ENCODE measurements around the gene DNAJB2. TPM values are rescaled to one million over a fixed set of nuclear protein-coding genes. Genes with fewer than 3 reads are reported as not detected.
A peak's percentile ranks its signal among the peaks of the same experiment; 100 is the strongest.
"Not testable (repeated sequence)": the region's sequence is repeated elsewhere in the genome, so short reads cannot be mapped to it uniquely, and the experiment has no call there.

Gene DNAJB2
- total RNA-seq, 1 experiment from 2014 or later, result 66.2 TPM

DNA sequence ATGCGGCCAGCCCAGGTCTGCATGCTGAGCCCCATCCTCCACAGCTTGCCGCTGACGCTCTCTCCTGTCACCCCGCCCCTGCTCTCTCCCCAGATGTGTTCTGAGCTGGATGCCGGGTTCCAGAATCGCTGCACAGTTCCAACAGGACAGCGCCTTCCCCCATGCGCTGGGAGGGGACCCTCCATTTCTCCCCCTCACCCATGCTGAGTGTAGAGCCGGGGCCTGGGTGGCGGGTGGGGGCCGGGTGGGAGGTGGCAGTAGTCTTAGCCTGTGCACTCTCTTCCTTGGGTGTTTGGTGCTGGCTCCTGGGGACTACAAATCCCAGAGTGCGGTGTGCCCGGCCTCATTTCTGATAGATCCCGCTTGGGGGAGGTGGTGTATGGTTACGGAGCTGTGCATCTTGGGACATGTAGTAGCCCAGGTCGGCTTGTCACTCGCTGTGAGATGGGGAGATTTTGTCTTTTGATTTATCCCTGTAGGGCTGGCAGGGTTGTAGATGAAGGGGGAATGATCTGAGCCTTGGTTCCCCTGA lies 6.8 kb downstream of the DNAJB2 start:
- peaks cover 4% of the 10 kb centered on the region; the same call in 1 of the 2 replicates for H3K4me1 ChIP-seq (ENCODE audit: control insufficient read depth, insufficient read depth, low read length)
- ChIA-PET CTCF (no interaction called here), POLR2A (no interaction called here)
- H3K4me3 ChIP-seq (ENCODE audit: low read depth in 2 of 2, low read length in 2 of 2), result no peak overlapping the region
- ATAC-seq, result peak; percentile 71
- in situ Hi-C loops (cut with HindIII; ENCODE audit: low pct_unique_long_range_greater_than_20kb, low sequenced_read_pairs) (no loop called here), intact Hi-C loops (cut with micrococcal nuclease; ENCODE audit: unreplicated experiment) (no loop called here)
- H3K27me3 ChIP-seq (ENCODE audit: control insufficient read depth, insufficient read depth, low read length), result no peaks in the 10 kb centered on the region
- no peak for DNase-seq (ENCODE audit: low read depth, low spot score)
- TF ChIP-seq TCF7L2 (IDR thresholded peaks at IDR 0.05; ENCODE audit: low read depth, low read length) (no peak), POLR2AphosphoS5 (IDR thresholded peaks at IDR 0.05; ENCODE audit: low read depth, low read length) (no peak), SIN3A (IDR thresholded peaks at IDR 0.05; ENCODE audit: borderline replicate concordance, insufficient read depth, low read depth, low read length) (no peak)
- TF ChIP-seq, protein P1, sequence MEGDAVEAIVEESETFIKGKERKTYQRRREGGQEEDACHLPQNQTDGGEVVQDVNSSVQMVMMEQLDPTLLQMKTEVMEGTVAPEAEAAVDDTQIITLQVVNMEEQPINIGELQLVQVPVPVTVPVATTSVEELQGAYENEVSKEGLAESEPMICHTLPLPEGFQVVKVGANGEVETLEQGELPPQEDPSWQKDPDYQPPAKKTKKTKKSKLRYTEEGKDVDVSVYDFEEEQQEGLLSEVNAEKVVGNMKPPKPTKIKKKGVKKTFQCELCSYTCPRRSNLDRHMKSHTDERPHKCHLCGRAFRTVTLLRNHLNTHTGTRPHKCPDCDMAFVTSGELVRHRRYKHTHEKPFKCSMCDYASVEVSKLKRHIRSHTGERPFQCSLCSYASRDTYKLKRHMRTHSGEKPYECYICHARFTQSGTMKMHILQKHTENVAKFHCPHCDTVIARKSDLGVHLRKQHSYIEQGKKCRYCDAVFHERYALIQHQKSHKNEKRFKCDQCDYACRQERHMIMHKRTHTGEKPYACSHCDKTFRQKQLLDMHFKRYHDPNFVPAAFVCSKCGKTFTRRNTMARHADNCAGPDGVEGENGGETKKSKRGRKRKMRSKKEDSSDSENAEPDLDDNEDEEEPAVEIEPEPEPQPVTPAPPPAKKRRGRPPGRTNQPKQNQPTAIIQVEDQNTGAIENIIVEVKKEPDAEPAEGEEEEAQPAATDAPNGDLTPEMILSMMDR (IDR thresholded peaks at IDR 0.05), result no peak
- TF ChIP-seq, protein P2, sequence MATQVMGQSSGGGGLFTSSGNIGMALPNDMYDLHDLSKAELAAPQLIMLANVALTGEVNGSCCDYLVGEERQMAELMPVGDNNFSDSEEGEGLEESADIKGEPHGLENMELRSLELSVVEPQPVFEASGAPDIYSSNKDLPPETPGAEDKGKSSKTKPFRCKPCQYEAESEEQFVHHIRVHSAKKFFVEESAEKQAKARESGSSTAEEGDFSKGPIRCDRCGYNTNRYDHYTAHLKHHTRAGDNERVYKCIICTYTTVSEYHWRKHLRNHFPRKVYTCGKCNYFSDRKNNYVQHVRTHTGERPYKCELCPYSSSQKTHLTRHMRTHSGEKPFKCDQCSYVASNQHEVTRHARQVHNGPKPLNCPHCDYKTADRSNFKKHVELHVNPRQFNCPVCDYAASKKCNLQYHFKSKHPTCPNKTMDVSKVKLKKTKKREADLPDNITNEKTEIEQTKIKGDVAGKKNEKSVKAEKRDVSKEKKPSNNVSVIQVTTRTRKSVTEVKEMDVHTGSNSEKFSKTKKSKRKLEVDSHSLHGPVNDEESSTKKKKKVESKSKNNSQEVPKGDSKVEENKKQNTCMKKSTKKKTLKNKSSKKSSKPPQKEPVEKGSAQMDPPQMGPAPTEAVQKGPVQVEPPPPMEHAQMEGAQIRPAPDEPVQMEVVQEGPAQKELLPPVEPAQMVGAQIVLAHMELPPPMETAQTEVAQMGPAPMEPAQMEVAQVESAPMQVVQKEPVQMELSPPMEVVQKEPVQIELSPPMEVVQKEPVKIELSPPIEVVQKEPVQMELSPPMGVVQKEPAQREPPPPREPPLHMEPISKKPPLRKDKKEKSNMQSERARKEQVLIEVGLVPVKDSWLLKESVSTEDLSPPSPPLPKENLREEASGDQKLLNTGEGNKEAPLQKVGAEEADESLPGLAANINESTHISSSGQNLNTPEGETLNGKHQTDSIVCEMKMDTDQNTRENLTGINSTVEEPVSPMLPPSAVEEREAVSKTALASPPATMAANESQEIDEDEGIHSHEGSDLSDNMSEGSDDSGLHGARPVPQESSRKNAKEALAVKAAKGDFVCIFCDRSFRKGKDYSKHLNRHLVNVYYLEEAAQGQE (IDR thresholded peaks at IDR 0.05; ENCODE audit: insufficient read depth in 1 of 2, low read depth in 2 of 2, low read length in 1 of 2), result no peak
- BruUV-seq (replicated peaks), result no TSS peak
- H3K9me3 ChIP-seq (ENCODE audit: control insufficient read depth, insufficient read depth, low read depth, low read length), result no peaks in the 10 kb centered on the region
- H3K36me3 ChIP-seq (ENCODE audit: control insufficient read depth, insufficient read depth, low read length), result no peaks in the 10 kb centered on the region; the same call in 1 of the 2 replicates
- no peak overlapping the region for H3K27ac ChIP-seq (ENCODE audit: low read length)

DNA sequence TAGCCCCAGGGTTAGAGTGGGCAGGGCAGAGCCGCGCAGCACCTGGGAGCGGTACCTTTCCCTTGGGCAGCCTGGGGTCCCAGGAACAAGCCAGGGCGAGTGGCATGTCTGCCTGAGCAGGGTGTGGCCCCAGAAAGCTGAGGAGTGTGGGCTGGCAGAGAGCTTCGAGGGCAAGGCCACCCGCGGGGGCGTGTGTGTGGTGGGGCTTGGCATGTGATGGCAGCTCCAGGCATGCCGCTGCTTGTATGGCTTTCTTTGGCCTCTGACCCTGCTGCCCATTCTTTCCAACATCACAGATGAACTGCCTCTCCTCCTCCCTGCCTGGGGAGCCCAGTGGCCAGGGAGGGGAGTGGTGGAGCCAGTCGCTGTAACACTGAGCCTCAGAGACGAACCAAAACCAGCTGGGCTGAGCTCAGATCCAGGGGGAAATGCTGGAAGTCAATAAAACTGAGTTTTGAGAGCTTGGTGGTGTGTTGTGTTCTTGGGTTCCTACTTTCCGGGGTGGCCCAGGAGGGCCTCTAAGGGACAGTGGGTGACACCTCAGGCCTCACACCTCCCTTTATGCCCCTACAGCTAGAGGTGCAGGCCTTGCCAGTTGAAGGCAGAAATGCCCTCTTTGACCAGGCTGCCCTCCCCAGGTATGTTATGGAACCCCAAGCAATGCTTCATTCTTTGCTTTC lies 7.4 kb downstream of the DNAJB2 start:
- Histone ChIP-seq H3K27ac (ENCODE audit: low read length) (no peak overlapping the region), H3K27me3 (ENCODE audit: control insufficient read depth, insufficient read depth, low read length) (no peaks in the 10 kb centered on the region), H3K9me3 (ENCODE audit: control insufficient read depth, insufficient read depth, low read depth, low read length) (no peaks in the 10 kb centered on the region), H3K4me1 (ENCODE audit: control insufficient read depth, insufficient read depth, low read length) (peaks cover 4% of the 10 kb centered on the region; the same call in 1 of the 2 replicates), H3K4me3 (ENCODE audit: low read depth in 2 of 2, low read length in 2 of 2) (no peak overlapping the region), H3K36me3 (ENCODE audit: control insufficient read depth, insufficient read depth, low read length) (no peaks in the 10 kb centered on the region; the same call in 1 of the 2 replicates)
- TSS peak; percentile 86 for BruUV-seq (replicated peaks)
- in situ Hi-C loops (cut with HindIII; ENCODE audit: low pct_unique_long_range_greater_than_20kb, low sequenced_read_pairs) (no loop called here), intact Hi-C loops (cut with micrococcal nuclease; ENCODE audit: unreplicated experiment) (no loop called here)
- DNase-seq (ENCODE audit: low read depth, low spot score) (no peak), ATAC-seq (no peak)
- TF ChIP-seq SIN3A (IDR thresholded peaks at IDR 0.05; ENCODE audit: borderline replicate concordance, insufficient read depth, low read depth, low read length), result no peak
- TF ChIP-seq, protein P2 (IDR thresholded peaks at IDR 0.05; ENCODE audit: insufficient read depth in 1 of 2, low read depth in 2 of 2, low read length in 1 of 2), result no peak
- no peak for TF ChIP-seq TCF7L2 (IDR thresholded peaks at IDR 0.05; ENCODE audit: low read depth, low read length)
- TF ChIP-seq POLR2AphosphoS5 (IDR thresholded peaks at IDR 0.05; ENCODE audit: low read depth, low read length), result no peak
- TF ChIP-seq, protein P1 (IDR thresholded peaks at IDR 0.05), result no peak
- ChIA-PET CTCF (interaction anchor here (0.5 kb wide), 1 partner anchor 282 kb away, joined by 15 read pairs; no protein-coding TSS in a partner anchor), POLR2A (no interaction called here)

DNA sequence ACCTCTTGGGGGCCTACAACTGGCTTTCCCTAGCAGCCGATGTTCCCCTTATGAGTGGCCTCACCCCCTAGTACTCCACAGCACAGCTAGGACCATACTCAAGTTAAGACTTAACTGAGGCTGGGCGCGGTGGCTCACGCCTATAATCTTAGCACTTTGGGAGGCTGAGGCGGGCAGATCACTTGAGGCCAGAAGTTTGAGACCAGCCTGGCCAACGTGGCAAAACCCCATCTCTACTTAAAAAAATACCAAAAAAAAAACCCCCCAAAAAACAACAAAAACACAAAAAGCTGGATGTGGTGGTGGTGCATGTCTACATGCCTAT lies 7.9 kb downstream of the DNAJB2 start:
- intact Hi-C loops (cut with micrococcal nuclease; ENCODE audit: unreplicated experiment); H3K4me3 ChIP-seq (ENCODE audit: low read depth in 2 of 2, low read length in 2 of 2); ATAC-seq; BruUV-seq (replicated peaks); H3K4me1 ChIP-seq (ENCODE audit: control insufficient read depth, insufficient read depth, low read length); H3K9me3 ChIP-seq (ENCODE audit: control insufficient read depth, insufficient read depth, low read depth, low read length); POLR2A ChIA-PET; DNase-seq (ENCODE audit: low read depth, low spot score); in situ Hi-C loops (cut with HindIII; ENCODE audit: low pct_unique_long_range_greater_than_20kb, low sequenced_read_pairs); H3K27ac ChIP-seq (ENCODE audit: low read length); H3K36me3 ChIP-seq (ENCODE audit: control insufficient read depth, insufficient read depth, low read length); H3K27me3 ChIP-seq (ENCODE audit: control insufficient read depth, insufficient read depth, low read length): not testable (repeated sequence)
- CTCF ChIA-PET, result interaction anchor here (0.5 kb wide), 1 partner anchor 282 kb away, joined by 15 read pairs; no protein-coding TSS in a partner anchor

Measured in Panc1 (cell line).